OCI-LY1 (cell line): Measurements from ENCODE around the gene LSAMP.

Experiments
- H2AFZ ChIP-seq: fragments of 200-600 bp; sonication (generic), shearing (Covaris generic); 2 replicates; pipeline ENCODE4 v1.6.0; 2014; ENCODE audit warnings: antibody characterized with exemption, mild to moderate bottlenecking, low read length
- H3F3A ChIP-seq: fragments of 200-600 bp; sonication (generic), shearing (Covaris generic); 2 replicates; pipeline ENCODE4 v1.6.0; 2014; ENCODE audit warnings: mild to moderate bottlenecking, antibody characterized with exemption, low read length, moderate library complexity; ENCODE audit not compliant: insufficient read depth
- H3K27ac ChIP-seq: fragments of 200-600 bp; sonication (generic); 2 replicates; pipeline ENCODE4 v1.5.1; 2014; ENCODE audit warnings: low read length, mixed run types, mild to moderate bottlenecking, low read depth; ENCODE audit not compliant: poor library complexity, severe bottlenecking
- H3K27me3 ChIP-seq: fragments of 200-600 bp; sonication (generic); 2 replicates; pipeline ENCODE4 v1.6.0; 2014; ENCODE audit warnings: antibody characterized with exemption, mild to moderate bottlenecking, low read length, moderate library complexity; ENCODE audit not compliant: insufficient read depth
- H3K36me3 ChIP-seq: fragments of 200-600 bp; sonication (generic); 2 replicates; pipeline ENCODE4 v1.6.1; 2014; ENCODE audit warnings: mild to moderate bottlenecking, antibody characterized with exemption, low read length, moderate library complexity, mixed read lengths; ENCODE audit not compliant: insufficient read depth
- H3K4me1 ChIP-seq: fragments of 200-600 bp; sonication (generic); 2 replicates; pipeline ENCODE4 v1.5.1; 2014; ENCODE audit warnings: mild to moderate bottlenecking, low read length, moderate library complexity; ENCODE audit not compliant: insufficient read depth, severe bottlenecking
- H3K4me2 ChIP-seq: fragments of 200-600 bp; sonication (generic), shearing (Covaris generic); 2 replicates; pipeline ENCODE4 v1.6.1; 2014; ENCODE audit warnings: low read length
- H3K4me3 ChIP-seq: fragments of 200-600 bp; sonication (generic); 2 replicates; pipeline ENCODE4 v1.5.1; 2014; ENCODE audit warnings: low read length, low read depth, mild to moderate bottlenecking, mixed read lengths; ENCODE audit not compliant: poor library complexity, severe bottlenecking
- H3K79me2 ChIP-seq: fragments of 200-600 bp; shearing (Covaris generic); 2 replicates; pipeline ENCODE4 v1.6.1; 2016; ENCODE audit warnings: mixed run types, low read length, mixed read lengths; ENCODE audit not compliant: insufficient read depth
- H3K9ac ChIP-seq: fragments of 200-600 bp; sonication (generic), shearing (Covaris generic); 2 replicates; pipeline ENCODE4 v1.6.1; 2014; ENCODE audit warnings: mild to moderate bottlenecking, low read length, mixed read lengths
- H3K9me2 ChIP-seq: fragments of 200-600 bp; sonication (generic), shearing (Covaris generic); 2 replicates; pipeline ENCODE4 v1.6.1; 2014; ENCODE audit warnings: low read depth, mild to moderate bottlenecking, low read length, mixed read lengths
- H3K9me3 ChIP-seq: fragments of 200-600 bp; shearing (Covaris generic); 2 replicates; pipeline ENCODE4 v1.6.1; 2014; ENCODE audit warnings: low read length, mixed read lengths
- H4K20me1 ChIP-seq: fragments of 200-600 bp; sonication (generic), shearing (Covaris generic); 2 replicates; pipeline ENCODE4 v1.6.0; 2016; ENCODE audit warnings: mild to moderate bottlenecking, low read length; ENCODE audit not compliant: insufficient read depth
- CTCF ChIP-seq: fragments of 200-600 bp; sonication (generic), shearing (Covaris generic); IDR thresholded peaks from 2 replicates; pipeline ENCODE4 v1.5.1; 2017; ENCODE audit warnings: mild to moderate bottlenecking, antibody characterized with exemption, low read length, moderate library complexity, mixed read lengths
- EZH2 ChIP-seq: fragments of 200-600 bp; sonication (generic), shearing (Covaris generic); IDR thresholded peaks from 2 replicates; pipeline ENCODE4 v1.8.0; 2017; ENCODE audit warnings: borderline replicate concordance, mixed run types, mild to moderate bottlenecking, antibody characterized with exemption, low read length, moderate library complexity, mixed read lengths

The LSAMP gene

GRCh38 chr3:116367761-116368395 lies 77.4 kb downstream of the LSAMP start:
- H3K9me2 ChIP-seq = no peaks in the 10 kb centered on the region
- no peak overlapping the region for H3K27ac ChIP-seq
- no peak overlapping the region for H2AFZ ChIP-seq
- no peaks in the 10 kb centered on the region for H4K20me1 ChIP-seq
- no peak for TF ChIP-seq CTCF
- TF ChIP-seq EZH2 = no peak
- no peaks in the 10 kb centered on the region for H3K9me3 ChIP-seq
- no peak overlapping the region for H3K4me3 ChIP-seq
- no peaks in the 10 kb centered on the region for H3K27me3 ChIP-seq
- H3K36me3 ChIP-seq = no peaks in the 10 kb centered on the region
- H3K4me1 ChIP-seq = no peaks in the 10 kb centered on the region
- H3K4me2 ChIP-seq = no peak overlapping the region
- H3K9ac ChIP-seq = no peak overlapping the region
- H3K79me2 ChIP-seq = no peaks in the 10 kb centered on the region
- no peaks in the 10 kb centered on the region for H3F3A ChIP-seq

GRCh38 chr3:116356056-116356455 lies 89.2 kb downstream of the LSAMP start:
- H3K79me2 ChIP-seq = no peaks in the 10 kb centered on the region
- H3K4me2 ChIP-seq = no peak overlapping the region
- H3K9me3 ChIP-seq = no peaks in the 10 kb centered on the region
- H3K27me3 ChIP-seq = no peaks in the 10 kb centered on the region
- no peaks in the 10 kb centered on the region for H3K4me1 ChIP-seq
- no peak overlapping the region for H3K27ac ChIP-seq
- TF ChIP-seq CTCF (no peak), EZH2 (no peak)
- H3K9me2 ChIP-seq = no peaks in the 10 kb centered on the region
- no peak overlapping the region for H3K9ac ChIP-seq
- no peak overlapping the region for H2AFZ ChIP-seq
- H3F3A ChIP-seq = no peaks in the 10 kb centered on the region
- H3K4me3 ChIP-seq = no peak overlapping the region
- no peaks in the 10 kb centered on the region for H3K36me3 ChIP-seq
- H4K20me1 ChIP-seq = no peaks in the 10 kb centered on the region

GRCh38 chr3:116354382-116354781 lies 90.9 kb downstream of the LSAMP start:
- Histone ChIP-seq H2AFZ (no peak overlapping the region), H3K4me2 (no peak overlapping the region), H3K79me2 (no peaks in the 10 kb centered on the region), H3K27ac (no peak overlapping the region), H3F3A (no peaks in the 10 kb centered on the region), H3K36me3 (no peaks in the 10 kb centered on the region), H3K9me2 (no peaks in the 10 kb centered on the region), H3K4me3 (no peak overlapping the region), H3K9ac (no peak overlapping the region), H3K4me1 (no peaks in the 10 kb centered on the region), H3K9me3 (no peaks in the 10 kb centered on the region), H3K27me3 (no peaks in the 10 kb centered on the region), H4K20me1 (no peaks in the 10 kb centered on the region)
- TF ChIP-seq EZH2 (no peak), CTCF (no peak)
